NCI-H1694 (cell line): ENCODE data around the gene FEM1C.
"Not testable (repeated sequence)": the region's sequence is repeated elsewhere in the genome, so short reads cannot be mapped to it uniquely, and the experiment has no call there.

ENCODE experiments used
- DNase-seq: peaks from one replicate; lab custom pipeline; 2025; lab: John Stamatoyannopoulos, UW

Gene FEM1C

GRCh38 chr5:115520191-115520590 lies 24.4 kb downstream of the FEM1C start:
- DNase-seq: no peak

- DNase-seq: no peak
Observed at GRCh38 chr5:115516372-115516771, 28.2 kb downstream of the FEM1C start.

- DNase-seq: no peak
Observed at GRCh38 chr5:115514220-115514619, 30.4 kb downstream of the FEM1C start.

GRCh38 chr5:115511632-115512031 lies 32.9 kb downstream of the FEM1C start:
- no peak for DNase-seq

- DNase-seq: no peak
Observed at GRCh38 chr5:115510145-115510645, 34.4 kb downstream of the FEM1C start.

- no peak for DNase-seq
Observed at GRCh38 chr5:115509547-115509946, 35.0 kb downstream of the FEM1C start.

- no peak for DNase-seq
Observed at GRCh38 chr5:115507681-115508080, 36.9 kb downstream of the FEM1C start.

GRCh38 chr5:115503420-115503819 lies 41.2 kb downstream of the FEM1C start:
- DNase-seq: no peak

GRCh38 chr5:115501464-115502210 lies 42.9 kb downstream of the FEM1C start:
- no peak for DNase-seq

- DNase-seq: no peak
Observed at GRCh38 chr5:115500225-115500624, 44.4 kb downstream of the FEM1C start.

- peak; percentile 44 for DNase-seq
Observed at GRCh38 chr5:115496936-115497576, 47.5 kb downstream of the FEM1C start.

GRCh38 chr5:115494570-115495289 lies 49.8 kb downstream of the FEM1C start:
- no peak for DNase-seq

- no peak for DNase-seq
Observed at GRCh38 chr5:115490596-115490995, 54.0 kb downstream of the FEM1C start.

- DNase-seq: no peak
Observed at GRCh38 chr5:115489733-115490132, 54.8 kb downstream of the FEM1C start.

GRCh38 chr5:115487756-115488155 lies 56.8 kb downstream of the FEM1C start:
- DNase-seq: no peak

- no peak for DNase-seq
Observed at GRCh38 chr5:115487168-115487567, 57.4 kb downstream of the FEM1C start.

GRCh38 chr5:115486728-115487127 lies 57.8 kb downstream of the FEM1C start:
- no peak for DNase-seq

- no peak for DNase-seq
Observed at GRCh38 chr5:115484368-115484767, 60.2 kb downstream of the FEM1C start.

- DNase-seq: no peak
Observed at GRCh38 chr5:115480900-115481299, 63.7 kb downstream of the FEM1C start.

- DNase-seq: no peak
Observed at GRCh38 chr5:115480271-115480670, 64.3 kb downstream of the FEM1C start.

GRCh38 chr5:115479166-115479873 lies 65.3 kb downstream of the FEM1C start:
- not testable (repeated sequence) for DNase-seq

- DNase-seq: no peak
Observed at GRCh38 chr5:115478281-115478680, 66.3 kb downstream of the FEM1C start.
